GM19468 (cell line): ENCODE measurements around the gene CCNJ.

Source experiments
- ATAC-seq: cut with Tn5 transposase; IDR thresholded peaks from one replicate; pipeline ENCODE4 v1.9.1; 2021; ENCODE audit warnings: mild to moderate bottlenecking, moderate library complexity, moderate number of reproducible peaks; ENCODE audit not compliant: unreplicated experiment; ENCODE audit errors: extremely low read depth

The CCNJ gene

DNA sequence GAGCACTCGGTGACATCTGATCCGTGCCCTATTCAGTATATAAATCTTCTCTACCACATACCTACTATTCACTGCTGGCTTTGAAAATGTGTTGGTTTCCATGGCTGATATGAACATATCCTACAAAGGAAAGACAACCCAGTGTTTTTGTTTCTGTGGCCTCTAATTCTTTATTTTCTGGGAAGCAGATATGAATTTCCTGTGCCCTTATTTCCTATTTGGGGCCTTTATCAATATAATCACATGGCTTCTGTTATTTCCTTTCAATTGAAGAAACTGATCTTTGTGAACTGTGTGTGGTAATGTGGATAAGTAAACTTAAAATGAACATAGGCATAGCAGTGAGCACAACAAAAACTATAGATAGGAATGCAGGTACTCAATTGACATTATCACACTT is 10.6 kb downstream of the CCNJ start:
- ATAC-seq, result no peak

DNA sequence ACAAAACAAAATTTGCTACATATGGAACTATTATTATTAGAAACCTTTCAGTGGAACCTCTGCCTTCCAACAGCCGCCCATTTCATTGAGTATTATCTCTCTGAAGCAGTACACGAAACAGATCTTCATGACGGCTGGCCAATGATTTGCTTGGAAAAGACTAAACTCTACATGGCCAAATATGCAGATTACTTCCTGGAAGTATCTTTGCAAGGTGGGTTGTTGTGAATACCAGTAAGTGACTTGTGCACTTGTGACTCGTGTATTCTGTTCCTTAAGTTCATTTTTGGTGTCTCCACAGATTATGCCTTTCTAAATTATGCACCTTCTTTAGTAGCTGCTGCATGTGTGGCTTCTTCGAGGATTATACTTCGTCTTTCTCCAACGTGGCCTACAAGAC is 13.4 kb downstream of the CCNJ start:
- no peak for ATAC-seq

DNA sequence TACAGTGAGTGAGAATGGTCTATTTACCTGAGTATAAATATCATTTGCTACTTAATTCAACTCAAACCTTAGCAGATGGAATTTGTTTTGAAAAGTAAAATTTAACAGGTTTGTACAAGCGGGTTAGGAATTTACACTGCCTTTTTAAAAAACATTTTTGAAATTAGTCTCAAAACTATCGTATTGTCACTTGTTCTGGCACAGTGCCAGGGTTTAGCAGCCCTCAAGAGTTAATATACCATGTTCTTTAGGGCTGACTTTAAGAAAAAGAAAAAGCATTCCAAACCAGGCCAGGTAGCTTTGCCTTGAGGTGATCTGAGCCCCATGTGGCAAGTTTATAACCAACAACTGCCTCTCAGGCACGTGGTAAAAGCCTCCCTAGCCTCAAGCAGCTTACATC is 17.8 kb downstream of the CCNJ start:
- no peak for ATAC-seq

- ATAC-seq, result no peak
Observed at GRCh38 chr10:96072674-96073073, 29.3 kb downstream of the CCNJ start.

- ATAC-seq, result no peak
Observed at GRCh38 chr10:96073722-96074121, 30.3 kb downstream of the CCNJ start.

- ATAC-seq, result no peak
Observed at GRCh38 chr10:96074776-96075175, 31.4 kb downstream of the CCNJ start.

DNA sequence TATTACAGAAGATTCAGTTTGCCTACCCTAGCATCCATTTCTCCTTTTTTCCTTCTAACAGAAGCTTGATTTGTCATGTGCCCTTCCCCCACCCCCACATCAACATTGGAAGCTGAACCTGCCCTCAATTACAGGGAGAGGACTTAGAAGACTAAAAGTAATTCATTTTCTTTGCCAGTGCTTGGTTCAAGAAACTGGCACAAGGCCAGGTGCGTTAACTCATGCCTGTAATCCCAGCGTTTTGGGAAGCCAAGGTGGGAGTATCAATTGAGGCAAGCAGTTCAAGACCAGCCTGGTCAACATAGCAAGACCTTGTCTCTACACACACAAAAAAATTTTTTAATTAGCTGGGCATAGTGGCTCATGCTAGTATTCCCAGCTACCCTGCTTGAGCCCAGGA is 32.6 kb downstream of the CCNJ start:
- no peak for ATAC-seq

DNA sequence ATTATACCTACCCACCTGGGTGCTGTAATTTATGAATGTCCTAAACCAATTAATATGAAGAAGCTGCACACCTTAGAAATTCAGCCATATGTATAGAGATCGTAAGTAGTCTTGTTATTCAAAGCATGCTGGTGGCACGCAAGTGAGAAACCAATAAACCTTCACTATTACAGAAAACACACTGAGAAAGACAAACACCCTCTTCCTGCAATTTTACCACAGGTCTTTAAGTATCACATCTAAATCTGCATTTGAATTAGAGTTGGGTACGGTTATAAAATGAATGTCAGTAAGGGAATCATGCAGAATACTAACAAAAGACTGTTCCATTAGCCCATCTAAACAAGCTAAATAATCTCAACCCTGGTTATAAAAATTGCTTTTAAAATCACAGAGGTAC is 33.8 kb downstream of the CCNJ start:
- ATAC-seq, result no peak

GRCh38 chr10:96082153-96082552 is 38.8 kb downstream of the CCNJ start:
- no peak for ATAC-seq

DNA sequence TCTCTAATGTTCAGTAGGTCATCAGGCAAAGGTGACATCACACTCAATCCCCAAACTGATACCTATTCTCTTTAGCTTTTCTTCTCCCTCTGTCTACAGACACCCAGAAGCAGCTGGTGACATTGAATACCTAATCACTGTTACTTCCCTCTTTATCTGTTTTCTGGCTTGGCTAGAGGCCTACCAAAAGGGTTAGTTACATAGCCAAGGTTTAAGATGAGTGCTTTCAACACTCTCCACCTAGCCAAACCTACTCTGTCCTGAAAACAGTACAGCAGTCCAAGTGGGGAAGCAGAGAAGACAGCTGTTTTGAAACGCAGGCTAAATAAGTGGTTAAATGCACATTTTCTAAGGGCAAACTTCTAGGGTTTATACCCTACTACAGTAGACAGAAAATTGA is 39.4 kb downstream of the CCNJ start:
- no peak for ATAC-seq

DNA sequence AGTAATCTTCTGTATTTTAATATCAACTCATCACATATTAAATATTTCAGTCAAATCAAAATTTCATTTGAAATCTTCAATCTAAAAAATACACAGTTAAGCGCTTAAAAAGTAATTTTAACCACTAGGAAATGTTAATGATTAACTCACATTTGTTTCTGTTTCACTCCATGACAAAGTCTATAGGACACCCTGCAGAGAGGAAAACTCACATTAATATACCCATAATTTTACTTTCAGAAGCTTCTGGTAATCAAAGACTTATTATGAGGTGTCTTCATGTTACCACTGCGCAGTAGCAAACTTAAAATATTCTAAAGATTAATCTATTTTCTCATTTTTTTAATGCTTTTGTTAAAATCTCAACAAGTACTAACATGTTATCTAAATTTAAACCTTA is 45.7 kb downstream of the CCNJ start:
- no peak for ATAC-seq

DNA sequence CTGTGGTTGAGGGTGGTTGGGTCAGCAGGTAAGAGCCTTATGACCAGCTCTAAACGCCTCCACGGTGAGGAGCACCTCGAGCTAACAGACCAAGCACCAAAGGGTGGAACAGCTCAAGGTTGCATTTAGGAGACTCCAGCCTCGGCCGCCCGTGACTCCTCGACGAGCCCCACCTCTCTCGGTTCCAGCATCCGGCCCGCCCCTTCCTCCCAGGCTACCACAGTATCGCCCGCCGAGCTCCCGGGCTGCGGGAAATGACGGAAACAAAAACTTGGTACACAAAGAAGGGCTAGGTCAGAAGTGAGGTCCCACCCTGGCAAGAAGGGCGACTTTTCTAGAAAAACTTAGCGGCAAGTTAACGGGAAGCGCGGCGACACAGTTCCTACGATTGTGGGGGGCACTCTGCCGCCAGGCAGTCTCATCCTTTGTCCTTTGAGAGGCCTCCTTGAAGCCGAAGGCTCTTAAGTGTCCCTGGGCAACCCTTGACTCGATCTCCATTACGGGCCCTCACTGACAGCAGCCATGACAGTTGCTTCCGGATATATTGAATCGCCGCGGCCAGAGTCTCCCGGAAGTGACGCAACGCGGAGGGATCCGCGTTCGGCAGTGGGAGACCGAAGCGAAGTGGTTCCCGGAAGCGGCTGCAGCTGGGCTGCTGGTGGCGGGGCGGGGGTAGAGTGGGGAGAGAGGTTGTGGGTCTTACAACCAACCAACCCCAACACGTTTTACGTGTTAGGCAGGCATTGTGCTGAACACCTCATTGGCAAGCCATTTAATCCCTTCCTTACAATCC is 46.5 kb downstream of the CCNJ start:
- no peak for ATAC-seq

- ATAC-seq, result no peak
Observed at GRCh38 chr10:96090463-96090800, 47.0 kb downstream of the CCNJ start.

DNA sequence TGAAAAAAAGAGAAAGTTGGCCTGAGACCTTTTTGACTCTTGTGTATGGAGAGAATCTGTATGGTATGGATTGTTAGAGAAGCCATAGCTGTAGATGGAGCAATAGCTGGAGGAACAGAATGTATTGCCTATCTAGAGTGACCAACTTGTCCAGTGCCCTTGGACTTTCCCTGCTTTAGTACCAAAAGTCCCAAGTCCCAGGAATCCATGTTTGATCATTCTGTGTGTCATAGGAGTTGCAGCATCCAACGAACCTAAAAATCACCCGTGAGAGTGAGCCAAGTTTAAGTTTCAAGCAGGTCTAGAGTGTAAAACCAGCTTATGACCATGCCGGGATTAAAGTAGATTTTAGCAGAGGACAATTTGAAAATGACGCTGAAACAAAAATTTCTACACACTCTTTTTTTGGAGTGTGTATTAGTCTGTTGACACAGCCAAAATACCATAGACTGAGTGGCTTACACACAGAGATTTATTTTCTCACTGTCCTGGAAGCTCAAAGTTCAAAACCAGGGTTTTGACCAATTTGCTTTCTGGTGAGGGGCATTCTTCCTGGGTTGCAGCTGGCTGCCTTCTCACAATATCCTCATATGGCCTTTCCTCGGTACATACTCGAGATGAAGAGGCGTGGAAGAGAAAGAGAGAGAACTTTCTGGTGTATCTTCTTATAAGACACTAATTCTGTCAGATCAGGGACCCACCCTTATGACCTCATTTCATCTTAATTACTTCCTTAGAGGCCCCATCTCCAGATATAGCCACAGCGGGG is 49.8 kb downstream of the CCNJ start:
- ATAC-seq, result no peak

DNA sequence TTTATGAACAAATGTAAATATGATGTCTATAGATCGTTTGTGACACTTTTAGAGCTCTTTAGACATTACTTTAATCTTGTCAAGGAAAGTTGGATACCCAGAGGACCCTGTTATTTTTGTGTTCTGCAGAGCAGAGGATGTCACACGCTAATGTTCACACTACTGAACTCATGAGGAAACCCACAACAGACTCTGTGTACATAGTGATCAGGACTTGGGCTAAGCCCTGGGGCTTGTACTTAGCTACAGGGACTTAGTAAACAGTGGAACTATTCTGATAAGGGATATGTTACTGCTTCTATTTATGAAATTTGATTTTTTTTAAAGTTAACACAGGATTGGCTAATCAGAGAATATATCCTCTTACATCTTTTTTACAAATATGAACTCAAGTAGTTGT is 50.6 kb downstream of the CCNJ start:
- no peak for ATAC-seq

- no peak for ATAC-seq
Observed at GRCh38 chr10:96096958-96097357, 53.6 kb downstream of the CCNJ start.

GRCh38 chr10:96097865-96098264 is 54.5 kb downstream of the CCNJ start:
- ATAC-seq, result no peak

GRCh38 chr10:96107623-96108038 is 64.2 kb downstream of the CCNJ start:
- ATAC-seq, result no peak
